GM12865 (cell line): ENCODE data around the gene ST7.

Experiments used
- DNase-seq: peaks from one replicate; pipeline ENCODE4 v3.0.0; 2010; ENCODE audit warnings: low read depth
- H3K4me3 ChIP-seq: 2 replicates; pipeline ENCODE4 v1.5.1; 2011; ENCODE audit warnings: mild to moderate bottlenecking, low read depth, low read length, control low read depth
- CTCF ChIP-seq: IDR thresholded peaks from 2 replicates; pipeline ENCODE4 v1.5.1; 2011; ENCODE audit warnings: low read length, control low read depth, low read depth, inconsistent platforms; ENCODE audit not compliant: insufficient read depth; ENCODE audit errors: missing control alignments

The ST7 gene

DNA sequence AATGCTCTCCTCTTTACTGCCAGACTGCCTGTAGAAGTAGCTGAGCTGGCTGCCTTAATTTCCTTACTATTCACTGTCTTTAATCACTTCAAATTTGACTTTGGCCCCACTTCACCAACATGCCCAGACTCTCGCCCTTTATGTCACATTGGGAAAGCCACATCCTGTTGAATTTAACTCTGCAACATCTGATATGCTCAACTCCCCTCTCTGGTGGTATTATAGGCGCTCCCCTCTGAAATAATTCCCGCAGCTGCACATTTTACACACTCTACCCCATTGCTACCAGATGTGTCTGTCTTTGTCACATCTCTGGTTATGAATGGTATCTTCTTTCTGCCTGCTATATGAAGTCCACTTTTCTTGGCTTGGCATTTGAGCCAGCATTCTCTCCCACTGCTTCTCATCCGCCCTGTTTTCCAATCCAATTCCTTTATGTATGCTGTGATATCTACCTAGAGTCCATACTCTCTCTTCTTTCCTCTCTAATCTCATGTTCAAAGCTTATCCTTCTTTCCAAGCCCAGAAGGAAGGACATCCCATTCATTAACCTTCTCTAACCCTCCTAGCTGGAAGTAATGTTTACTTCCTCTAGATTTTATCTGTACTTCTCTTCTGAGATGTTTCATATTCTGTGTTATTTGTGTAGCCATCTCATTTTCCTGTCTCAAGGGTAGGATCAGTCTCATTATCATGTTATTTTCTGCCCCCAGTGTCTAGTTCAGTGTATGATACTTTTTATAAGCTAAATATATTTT, 134.5 kb downstream of the ST7 start:
- H3K4me3 ChIP-seq: no peak overlapping the region
- DNase-seq: no peak
- TF ChIP-seq CTCF: no peak

GRCh38 chr7:117088623-117089194, 135.4 kb downstream of the ST7 start:
- DNase-seq: no peak
- TF ChIP-seq CTCF: no peak
- no peak overlapping the region for H3K4me3 ChIP-seq

GRCh38 chr7:117090791-117091190, 137.5 kb downstream of the ST7 start:
- H3K4me3 ChIP-seq: no peak overlapping the region
- no peak for DNase-seq

DNA sequence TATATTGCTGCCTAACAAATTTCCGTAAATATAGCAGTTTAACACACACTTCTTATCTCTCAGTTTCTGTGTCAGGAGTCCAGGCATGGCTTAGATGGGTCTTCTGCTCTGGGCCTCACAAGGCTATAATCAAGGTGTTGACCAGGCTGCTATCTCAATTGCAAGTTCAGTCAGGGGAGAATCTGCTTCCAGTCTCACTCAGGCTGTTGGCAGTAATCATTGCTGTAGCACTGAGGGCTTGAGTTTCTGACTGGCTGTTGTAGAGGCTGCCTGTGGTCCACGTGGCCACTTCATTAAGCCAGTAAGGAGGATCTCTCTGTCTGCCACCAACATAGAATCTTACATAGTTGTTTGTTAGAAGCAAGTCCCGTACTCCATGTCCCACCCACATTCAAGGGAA, 138.4 kb downstream of the ST7 start:
- TF ChIP-seq CTCF: no peak
- no peak for DNase-seq
- H3K4me3 ChIP-seq: no peak overlapping the region

More at GRCh38 chr7:117090791-117091190, 137.5 kb downstream of the ST7 start:
- TF ChIP-seq CTCF: no peak

- TF ChIP-seq CTCF: no peak
- no peak overlapping the region for H3K4me3 ChIP-seq
- DNase-seq: no peak
These were observed 139.5 kb downstream of the ST7 start for GRCh38 chr7:117092785-117093184.

DNA sequence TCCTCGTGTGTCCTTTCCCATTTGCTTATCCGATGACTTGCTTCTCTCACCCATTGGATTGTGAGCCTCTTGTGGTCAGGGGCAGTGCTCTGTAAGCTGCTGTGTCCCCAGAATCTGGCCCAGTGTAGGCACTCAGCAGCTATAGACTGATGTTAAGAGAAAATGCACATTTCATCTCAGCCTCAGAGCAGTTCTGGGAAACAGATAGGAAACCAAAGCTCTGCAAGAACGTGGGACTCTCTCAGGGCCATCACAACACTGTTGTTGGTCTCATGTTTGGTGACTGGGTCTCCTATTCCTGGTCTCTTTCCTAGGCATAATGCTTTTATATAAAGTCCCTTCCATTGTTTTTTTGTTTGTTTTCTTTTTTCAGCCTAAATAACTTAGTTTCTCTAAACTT, 141.2 kb downstream of the ST7 start:
- TF ChIP-seq CTCF: no peak
- no peak for DNase-seq
- no peak overlapping the region for H3K4me3 ChIP-seq
